Glomerular visceral epithelial cell (primary cell): ENCODE measurements around the gene MPC1L.
"Not testable (repeated sequence)": the region's sequence is repeated elsewhere in the genome, so short reads cannot be mapped to it uniquely, and the experiment has no call there.

Source experiments
- DNase-seq: peaks from one replicate; pipeline ENCODE4 v3.0.0-alpha.2; 2016; ENCODE audit errors: extremely low spot score

MPC1L gene

DNA sequence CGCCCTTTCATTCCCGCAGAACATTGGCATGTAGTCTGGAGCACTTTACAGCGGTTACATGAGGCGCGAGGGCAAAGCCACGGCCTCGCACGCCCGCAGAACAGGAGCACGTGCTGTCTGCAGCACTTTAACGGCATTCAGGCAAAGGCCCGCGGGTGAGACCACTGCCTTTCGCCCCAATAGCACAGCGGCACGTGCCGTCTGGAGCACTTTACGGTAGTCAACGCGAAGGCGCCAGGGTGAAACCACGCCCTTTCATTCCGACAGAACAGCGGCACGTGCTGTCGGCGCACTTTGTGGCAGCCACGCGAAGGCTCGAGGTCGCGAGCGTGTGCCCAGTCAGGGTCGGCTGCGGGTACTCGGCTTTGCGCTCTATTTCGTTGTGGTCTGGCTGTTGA lies at the start of gene MPC1L:
TSS of gene MPC1L (plus strand) at position 290 of the 398 bp plus-strand sequence. CDS start 138 bp downstream, outside the sequence.
- DNase-seq = no peak

DNA sequence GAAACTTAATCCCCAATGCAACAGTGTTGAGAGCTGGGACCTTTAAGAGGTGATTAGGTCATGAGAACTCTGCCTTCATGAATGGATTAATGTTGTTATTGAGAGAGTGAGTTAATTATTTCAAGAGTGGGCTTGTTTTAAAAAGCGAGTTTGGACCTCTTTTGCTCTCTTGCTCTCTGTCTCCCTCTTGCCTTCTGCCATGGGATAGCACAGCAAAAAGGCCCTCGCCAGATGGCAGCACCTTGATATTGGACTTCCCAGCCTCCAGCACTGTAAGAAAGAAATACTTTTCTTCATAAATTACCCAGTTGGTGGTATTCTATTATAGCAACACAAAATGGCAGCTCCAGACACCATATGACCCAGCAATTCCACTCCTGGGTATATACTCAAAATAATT lies 49.5 kb upstream of the MPC1L start:
- no peak for DNase-seq

DNA sequence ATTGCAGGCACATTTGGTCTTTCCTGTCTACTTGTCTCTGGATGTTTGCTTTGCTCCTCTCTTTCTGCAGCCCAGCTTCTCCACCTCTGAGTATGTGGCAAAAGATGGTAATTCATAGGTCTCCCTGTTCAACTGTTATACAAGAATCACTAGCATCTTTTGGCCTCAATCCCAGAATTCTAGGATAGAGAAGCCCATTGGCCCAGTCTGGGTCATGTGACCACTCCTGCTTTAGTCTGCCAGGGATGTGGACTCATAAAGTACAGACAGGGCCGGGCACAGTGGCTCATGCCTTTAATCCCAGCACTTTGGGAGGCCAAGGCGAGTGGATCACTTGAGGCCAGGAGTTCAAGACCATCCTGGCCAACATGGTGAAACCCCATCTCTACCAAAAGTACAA lies 47.8 kb upstream of the MPC1L start:
- DNase-seq = peak; percentile 6

DNA sequence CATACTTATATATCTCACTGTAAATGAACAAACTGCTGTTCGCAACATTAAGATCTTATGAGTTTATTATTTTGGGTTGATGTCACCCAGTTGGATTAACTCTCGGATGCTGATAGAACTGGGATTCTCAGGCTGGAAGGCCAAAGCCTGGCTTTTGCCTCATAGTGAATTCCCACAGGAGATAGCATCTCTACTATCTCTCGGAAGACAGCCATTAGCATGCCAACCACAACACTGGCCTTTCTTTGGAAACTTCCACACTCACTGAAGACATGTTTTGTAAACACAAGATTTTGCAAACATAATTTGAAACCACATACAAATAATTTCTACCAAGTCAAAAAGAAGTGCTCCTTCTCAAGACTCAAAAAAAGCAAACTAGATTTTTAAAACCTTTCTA lies 46.9 kb upstream of the MPC1L start:
- DNase-seq = no peak

DNA sequence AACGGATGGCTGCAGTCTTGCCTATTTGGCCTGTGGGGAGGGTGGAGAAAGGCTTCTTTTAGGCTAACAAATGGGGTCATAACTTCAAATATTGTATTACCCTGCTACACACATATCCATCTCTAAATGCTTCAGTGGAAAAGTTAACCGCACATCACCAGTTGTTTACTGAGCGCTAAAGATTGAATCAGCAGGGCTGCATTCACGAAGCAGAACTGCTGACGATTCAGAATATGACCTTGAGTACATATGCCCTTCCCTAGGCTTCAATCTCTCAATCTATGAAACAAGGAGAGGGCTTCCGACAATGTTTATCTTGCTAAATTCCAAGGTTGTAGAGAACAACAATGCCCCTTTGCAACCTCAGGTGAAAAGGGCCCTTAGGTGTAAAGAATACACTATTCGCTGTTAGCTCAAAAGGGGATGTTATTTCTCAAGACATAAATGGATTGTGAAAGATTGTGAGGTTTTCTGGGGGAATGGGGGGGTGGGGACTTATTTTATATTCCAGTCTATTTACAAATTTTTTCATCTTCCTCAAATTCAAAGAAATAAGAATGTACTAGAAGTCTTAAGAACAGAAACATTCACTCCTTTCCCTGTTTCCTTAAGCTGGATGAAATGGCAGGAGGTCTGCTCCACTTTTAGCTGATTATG lies 45.1 kb upstream of the MPC1L start:
- no peak for DNase-seq

DNA sequence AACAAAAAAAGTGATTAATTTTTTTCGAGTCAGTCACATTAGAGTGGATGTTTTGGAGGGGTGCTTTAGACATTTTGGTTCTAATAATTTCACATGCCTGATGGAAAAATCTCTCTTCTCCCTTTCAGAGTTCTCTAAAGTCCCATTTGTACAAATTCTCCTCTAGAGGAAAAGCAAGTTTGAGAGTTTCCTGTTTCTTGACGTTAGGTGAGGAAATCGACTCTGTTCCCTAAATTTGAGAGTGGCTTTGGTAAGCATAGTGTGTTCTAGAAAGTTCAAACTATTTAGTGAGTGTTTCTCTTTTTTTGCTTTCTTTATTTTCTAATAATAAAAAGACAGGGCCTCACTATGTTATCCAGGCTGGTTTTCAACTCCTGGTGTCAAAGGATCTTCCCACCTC lies 44.1 kb upstream of the MPC1L start:
- no peak for DNase-seq

DNA sequence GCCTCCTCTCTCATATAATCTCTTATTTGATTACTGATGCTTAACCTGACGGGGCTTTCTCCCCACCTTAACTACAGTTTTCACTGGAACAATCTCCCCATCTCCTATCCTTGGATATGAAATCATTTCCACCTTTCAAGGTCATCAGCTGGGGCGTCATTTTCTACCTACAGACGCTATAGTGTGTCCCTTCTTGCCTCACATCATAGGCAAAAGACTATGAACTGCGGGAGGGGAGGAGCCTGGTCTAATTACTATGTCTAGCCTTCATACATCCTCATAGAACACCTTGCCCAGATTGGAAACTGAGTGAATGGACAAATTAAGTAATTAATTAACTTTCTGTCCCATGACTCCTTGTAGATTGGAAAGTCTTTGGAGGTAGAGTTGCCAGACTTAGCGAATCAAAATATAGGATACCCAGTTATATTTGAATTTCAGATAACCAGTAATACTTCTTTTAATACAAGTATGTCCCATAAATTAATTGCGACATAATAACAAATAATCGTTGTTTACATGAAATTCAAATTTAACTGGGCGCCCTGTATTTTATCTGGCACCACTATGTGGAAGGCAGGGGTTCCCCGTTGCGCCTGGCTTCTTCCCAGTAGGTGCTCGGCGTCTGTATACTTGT lies 43.2 kb upstream of the MPC1L start:
- DNase-seq = no peak

DNA sequence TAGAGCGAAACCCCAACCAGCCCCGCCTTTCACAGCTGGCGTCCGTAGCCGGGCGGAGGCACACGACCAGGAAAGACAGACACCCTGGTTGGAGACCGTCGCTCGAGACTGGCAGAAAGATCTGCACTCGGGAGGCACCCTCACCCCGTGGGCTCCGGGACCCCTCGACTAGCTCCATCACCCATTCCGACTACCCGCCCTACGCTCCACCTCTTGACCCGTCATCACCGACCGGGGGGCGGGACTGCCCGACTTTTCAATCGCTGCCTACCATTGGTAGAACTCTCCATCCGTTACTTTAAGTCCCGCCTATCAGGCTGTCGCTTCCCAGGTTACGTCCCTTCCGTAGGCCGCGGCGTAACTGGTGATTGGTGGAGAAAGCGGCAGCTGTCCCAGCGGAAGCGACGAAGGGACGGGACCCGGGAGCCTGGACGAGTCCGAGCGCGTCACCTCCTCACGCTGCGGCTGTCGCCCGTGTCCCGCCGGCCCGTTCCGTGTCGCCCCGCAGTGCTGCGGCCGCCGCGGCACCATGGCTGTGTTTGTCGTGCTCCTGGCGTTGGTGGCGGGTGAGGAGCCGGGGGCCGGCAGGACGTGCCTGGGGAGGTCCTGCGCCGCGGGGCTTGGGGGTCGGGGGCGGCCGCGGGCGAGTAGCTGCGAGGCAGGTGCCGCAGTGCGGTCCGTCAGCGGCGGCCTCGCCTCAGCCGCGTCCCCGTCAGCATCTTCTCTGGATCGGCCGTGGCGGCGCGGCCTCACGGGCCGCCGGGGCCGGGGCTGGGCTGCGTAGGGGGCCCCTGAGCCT lies 42.5 kb upstream of the MPC1L start, which contains the start of gene ATP6AP2:
TSS of gene ATP6AP2 (plus strand) at position 434 of the 799 bp plus-strand sequence. CDS start at position 530, 96 bp downstream.
- peak; percentile 91 for DNase-seq

DNA sequence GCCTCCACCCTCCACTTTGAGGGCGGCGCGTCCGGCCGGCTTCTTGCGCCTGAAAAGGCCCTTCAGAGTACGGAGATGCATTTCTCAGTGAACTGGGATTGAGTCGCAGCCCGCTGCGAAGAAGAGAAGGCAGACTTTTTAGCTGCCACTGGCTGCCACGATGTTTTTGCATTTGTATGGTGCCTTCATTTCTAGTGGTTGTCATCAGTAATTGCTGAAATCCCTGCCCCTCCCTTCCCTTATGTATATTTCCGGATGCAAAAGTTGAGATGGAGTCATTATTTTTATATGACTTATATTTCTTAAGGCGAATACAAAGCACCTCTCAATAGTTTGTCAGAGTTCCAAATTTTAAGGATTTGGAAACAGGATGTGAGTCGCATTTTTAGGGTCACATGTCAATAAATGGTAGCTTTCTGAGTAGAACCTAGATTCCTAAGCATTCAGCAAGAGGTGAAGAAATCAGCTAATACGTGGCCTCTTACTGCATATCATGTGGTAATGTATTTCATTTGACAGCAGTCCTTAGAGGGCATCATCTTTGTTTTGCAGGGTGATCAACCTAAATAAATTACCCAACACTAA lies 41.8 kb upstream of the MPC1L start:
- no peak for DNase-seq

DNA sequence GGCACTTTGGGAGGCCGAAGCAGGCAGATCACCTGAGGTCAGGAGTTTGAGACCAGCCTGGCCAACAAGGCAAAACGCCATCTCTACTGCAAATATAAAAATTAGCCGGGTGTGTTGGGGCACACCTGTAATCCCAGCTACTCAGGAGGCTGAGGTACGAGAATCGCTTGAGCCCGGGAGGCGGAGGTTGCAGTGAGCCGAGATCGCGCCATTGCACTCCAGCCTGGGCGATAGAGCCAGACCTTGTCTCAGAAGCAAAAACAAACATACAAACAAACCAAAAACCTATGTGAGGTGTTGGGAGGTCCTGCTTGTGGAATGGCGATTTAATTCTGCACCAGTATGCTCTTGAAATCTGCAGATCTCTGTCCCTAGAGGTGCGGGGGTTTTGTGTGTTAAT lies 41.0 kb upstream of the MPC1L start:
- not testable (repeated sequence) for DNase-seq

DNA sequence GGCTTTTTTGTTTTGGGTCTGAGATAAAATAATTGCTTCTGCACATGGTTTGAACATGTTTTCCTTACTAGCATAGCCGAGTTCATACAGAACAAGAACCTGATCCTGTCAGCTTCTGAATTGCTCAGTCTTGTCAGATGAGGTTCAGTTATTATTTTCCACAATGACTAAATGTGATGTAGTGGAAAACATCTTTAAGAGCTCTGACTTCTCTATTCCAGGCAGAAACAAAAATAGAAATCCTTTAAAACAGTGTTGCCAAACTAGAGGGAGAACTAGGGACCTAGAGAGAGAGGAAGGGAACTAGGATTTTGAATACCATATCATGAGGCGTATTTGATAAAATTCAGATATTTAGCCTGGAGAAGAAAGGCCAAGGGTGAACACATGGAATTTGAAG lies 40.4 kb upstream of the MPC1L start:
- DNase-seq = no peak

DNA sequence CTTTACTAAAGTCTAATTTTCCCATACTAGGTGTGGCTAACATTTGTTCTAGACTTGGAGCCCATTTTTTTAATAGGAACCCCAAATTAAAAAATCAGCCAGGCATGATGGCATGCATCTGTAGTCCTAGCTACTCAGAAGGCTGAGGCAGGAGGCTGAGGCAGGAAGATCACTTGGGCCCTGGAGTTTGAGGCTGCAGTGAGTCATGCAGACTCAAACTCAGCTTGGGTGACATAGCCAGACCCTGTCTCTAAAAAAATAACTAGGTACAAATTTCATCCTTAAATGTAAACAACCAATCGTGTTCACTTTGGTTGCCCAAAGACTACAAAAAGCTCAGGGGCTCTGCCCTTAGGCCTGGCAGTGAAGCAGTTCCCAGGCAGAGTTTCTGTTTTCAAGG lies 35.6 kb upstream of the MPC1L start:
- not testable (repeated sequence) for DNase-seq

DNA sequence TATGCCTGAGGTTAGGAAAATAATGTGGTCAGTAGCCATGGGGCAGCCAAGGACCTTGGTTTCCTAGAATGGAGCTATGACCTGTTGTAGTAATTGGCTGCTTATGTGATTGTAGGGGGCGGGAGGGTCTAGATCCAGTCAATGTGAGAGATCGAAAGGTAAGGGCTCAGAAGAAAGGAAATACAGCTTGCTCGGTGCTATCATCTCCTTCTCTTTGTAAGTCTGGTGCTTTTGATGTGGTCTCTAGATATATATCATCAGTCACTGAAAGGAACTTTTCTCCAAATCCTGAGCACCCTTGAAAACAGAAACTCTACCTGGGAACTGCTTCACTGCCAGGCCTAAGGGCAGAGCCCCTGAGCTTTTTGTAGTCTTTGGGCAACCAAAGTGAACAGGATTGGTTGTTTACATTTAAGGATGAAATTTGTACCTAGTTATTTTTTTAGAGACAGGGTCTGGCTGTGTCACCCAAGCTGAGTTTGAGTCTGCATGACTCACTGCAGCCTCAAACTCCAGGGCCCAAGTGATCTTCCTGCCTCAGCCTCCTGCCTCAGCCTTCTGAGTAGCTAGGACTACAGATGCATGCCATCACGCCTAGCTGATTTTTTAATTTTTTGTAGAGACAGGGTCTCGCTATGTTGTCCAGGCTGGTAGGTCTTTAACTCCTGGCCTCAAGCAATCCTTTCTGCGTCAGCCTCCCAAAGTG lies 33.5 kb upstream of the MPC1L start:
- DNase-seq = not testable (repeated sequence)

DNA sequence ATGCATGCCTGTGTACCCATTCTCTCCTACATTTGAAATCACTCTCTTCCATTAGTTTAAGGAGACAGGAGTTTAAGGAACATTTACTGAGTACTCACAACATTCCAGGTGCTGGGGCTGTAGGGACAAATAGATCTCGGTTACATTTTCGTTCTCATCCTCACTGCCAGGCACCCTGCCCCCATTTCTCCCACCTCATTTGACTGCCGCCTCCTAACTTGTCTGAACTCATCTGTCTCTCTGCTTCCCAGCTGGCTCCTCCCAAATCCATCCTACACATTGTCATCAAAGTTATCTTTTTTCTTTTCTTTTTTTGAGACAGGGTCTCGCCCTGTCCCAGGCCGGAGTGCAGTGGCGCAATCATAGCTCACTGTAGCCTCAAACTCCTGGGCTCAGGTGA lies 19.8 kb upstream of the MPC1L start:
- no peak for DNase-seq

DNA sequence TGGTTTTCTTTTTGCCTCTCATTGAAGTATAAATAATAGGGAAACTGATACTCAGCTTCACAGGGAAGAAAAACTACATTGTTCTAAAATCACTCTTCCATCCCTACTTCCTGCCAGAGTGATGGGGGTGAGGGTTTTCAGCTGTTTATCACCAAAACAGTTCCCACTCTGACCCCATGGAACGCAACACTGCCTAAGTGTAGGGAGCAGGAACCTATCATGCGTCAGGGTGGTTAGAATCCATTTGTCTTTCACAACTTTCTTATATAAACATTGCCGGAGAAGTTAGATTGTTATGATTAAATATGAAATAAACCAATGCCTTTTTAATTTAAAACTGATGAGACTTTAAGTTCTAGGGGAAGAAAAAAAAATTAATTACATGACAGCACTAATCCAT lies 15.8 kb upstream of the MPC1L start:
- DNase-seq = no peak

DNA sequence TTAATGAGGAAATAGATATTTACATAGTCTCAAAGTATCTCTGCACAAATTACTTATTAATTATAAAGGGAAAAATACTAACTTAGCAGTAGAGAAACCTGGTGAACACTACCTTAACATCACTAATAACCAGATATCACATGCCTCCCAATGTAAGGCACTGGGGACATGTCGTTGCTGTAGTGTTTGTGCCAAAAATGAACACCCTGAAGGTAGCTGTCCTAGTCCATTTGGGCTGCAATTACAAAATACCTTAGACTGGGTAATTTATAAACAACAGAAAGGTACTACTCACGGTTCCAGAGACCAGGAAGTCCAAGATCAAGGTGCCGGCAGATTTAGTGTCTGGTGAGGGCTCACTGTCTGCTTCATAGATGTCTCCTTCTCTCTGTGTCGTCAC lies 10.7 kb upstream of the MPC1L start:
- no peak for DNase-seq

DNA sequence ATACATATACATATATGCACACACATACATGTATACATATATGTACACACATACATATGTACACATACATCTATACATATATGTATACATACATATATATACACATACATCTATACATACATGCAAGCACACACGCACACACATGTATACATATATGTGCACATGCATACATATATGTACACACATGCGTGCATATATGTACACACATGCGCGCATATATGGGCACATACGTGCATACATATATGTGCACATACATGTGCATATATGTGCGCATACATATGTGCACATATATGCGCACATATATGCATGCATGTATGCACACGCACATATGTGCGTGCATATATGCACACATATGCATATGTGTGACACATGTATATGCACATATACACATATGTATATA lies 7.3 kb upstream of the MPC1L start:
- DNase-seq = no peak

DNA sequence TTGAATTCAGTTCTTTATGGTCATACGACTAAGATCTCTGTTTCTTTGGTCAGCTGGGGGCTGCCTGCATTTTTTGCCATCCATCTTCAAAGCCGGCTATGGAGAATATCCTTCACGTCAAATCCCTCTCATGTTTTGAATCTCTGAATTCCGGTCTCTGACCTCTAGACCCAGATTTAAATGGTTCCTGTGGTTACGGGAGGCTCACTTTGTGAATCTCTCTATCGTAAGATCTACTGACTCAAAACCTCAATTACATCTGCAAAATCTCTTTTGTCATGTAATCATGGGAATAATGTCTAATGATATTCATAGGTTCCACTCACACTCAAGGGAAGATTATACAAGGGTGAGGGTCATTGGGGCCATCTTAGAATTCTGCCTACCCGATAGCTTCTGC lies 5.7 kb upstream of the MPC1L start:
- no peak for DNase-seq

DNA sequence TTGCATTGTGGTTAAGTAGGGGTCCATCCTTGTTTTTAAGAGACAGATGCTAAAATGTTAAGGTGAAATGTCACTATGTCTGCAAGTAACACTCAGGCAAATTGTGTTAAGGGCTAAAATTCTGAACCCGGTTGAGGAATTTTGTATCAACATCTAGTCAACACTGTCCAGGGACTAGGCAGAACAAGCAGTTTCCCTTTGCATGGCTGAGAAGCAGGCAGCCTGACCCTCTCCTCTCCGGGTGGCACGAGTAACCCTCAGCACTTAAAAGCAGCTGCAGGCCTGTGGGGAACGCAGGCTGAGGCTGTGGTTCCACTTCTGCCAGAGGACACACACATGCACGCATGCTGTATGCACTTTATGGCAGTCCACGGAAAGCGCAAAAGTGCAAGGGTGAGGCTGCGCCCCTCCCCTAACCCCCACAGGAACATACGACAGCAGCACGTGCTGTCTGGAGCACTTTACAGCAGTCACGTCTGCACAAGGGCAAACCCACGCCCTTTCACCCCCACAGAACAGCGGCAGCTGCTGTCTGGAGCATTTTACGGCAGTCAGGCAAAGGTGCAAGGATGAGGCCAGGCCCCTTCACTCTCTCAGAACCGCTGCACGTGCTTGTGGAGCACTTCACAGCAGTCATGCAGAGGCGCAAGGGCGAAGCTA lies 619 bp upstream of the MPC1L start:
- no peak for DNase-seq

DNA sequence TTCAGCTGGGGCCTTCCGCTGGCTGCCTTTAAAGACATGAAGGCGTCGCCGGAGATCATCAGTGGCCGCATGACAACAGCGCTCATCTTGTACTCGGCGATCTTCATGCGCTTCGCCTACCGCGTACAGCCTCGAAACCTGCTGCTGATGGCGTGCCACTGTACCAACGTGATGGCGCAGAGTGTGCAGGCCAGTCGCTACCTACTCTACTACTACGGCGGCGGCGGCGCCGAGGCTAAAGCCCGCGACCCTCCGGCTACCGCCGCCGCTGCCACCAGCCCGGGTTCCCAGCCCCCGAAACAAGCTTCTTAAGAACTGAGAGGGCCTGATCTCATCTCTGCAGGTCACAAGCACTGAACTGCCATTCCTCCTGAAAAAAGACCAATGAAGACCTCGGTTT lies 437 bp downstream of the MPC1L start:
- DNase-seq = no peak

DNA sequence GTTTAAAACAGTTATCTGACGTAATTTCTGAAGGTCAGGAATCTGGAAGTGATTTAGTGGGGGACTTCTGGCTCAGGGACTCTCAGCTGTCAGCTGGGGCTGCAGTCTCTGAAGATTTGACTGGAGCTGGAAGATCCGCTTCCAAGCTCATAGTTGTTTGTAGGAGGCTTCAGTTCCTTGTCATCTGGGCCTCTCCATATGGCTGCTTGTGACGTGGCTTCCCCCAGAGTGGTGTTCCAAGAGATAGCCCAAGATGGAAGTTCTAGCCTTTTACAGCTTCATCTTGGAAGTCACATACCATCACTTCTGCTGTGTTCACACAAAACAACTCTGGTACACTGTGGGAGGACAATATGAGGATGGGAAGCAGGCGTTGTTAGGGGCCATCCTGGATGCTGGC lies 2.1 kb downstream of the MPC1L start:
- DNase-seq = no peak
